Endothelial cell of umbilical vein (primary cell): ENCODE measurements around the gene GANC.

Source experiments
- EZH2 ChIP-seq: IDR thresholded peaks from 2 replicates; pipeline ENCODE4 v1.6.1; 2012; ENCODE audit warnings: borderline replicate concordance, low read depth, mild to moderate bottlenecking, moderate library complexity, low read length, inconsistent platforms; ENCODE audit not compliant: severe bottlenecking
- FOS ChIP-seq: IDR thresholded peaks from 2 replicates; pipeline ENCODE4 v1.6.1; 2011; ENCODE audit warnings: mild to moderate bottlenecking, low read length, moderate library complexity, borderline replicate concordance; ENCODE audit not compliant: insufficient read depth
- GATA2 ChIP-seq: IDR thresholded peaks from 2 replicates; pipeline ENCODE4 v1.7.0; 2011; ENCODE audit warnings: low read depth, mild to moderate bottlenecking, moderate library complexity, mixed read lengths, low read length; ENCODE audit not compliant: insufficient read length, insufficient read depth
- JUN ChIP-seq: IDR thresholded peaks from 2 replicates; pipeline ENCODE4 v1.6.1; 2011; ENCODE audit warnings: borderline replicate concordance, low read depth; ENCODE audit not compliant: insufficient read length, insufficient read depth
- MYC ChIP-seq: IDR thresholded peaks from one replicate; pipeline ENCODE4 v1.6.1; 2011; ENCODE audit warnings: mild to moderate bottlenecking, low read depth, low read length
- POLR2A ChIP-seq: IDR thresholded peaks from 2 replicates; pipeline ENCODE4 v1.6.1; 2012; ENCODE audit warnings: low read depth, mild to moderate bottlenecking, control low read depth, low read length
- POLR2AphosphoS5 ChIP-seq: IDR thresholded peaks from 2 replicates; pipeline ENCODE4 v1.6.1; 2012; ENCODE audit warnings: low read depth, mild to moderate bottlenecking, control low read depth, low read length, moderate library complexity; ENCODE audit not compliant: insufficient read depth
- TF ChIP-seq, protein P1 (sequence below): IDR thresholded peaks from 2 replicates; pipeline ENCODE4 v1.6.1; 2011; ENCODE audit not compliant: insufficient read depth, insufficient read length
- TF ChIP-seq, protein P2 (sequence below), 2 donors: IDR thresholded peaks; 1 replicate in 1 of 2; 2 replicates in 1 of 2; pipeline ENCODE4 v1.5.1; 2011; ENCODE audit warnings: low read length in 2 of 2, mild to moderate bottlenecking in 2 of 2, moderate library complexity in 2 of 2, control low read depth in 1 of 2, inconsistent platforms in 1 of 2, low read depth in 1 of 2; ENCODE audit not compliant: insufficient read depth in 1 of 2; ENCODE audit errors: extremely low read depth in 1 of 2

DNA sequence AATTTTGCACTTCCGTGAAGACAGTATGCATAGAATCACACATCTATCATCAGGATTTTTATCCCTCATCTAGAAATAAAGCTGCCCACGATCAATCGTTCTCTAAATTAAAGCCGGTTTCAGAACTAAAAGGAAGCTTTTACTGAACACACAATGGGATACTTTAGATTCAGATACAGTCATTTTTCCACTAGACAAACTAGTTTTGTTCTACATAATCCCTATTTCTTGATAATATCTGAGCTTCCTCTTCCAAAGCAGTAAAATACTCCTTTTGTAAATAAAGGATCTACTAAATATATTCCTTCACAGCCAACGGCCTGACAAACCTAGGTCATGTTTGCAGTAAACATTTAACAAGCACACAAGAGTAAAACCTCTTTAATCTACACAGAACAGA lies 2.0 kb upstream of the GANC start:
- TF ChIP-seq, protein P1, sequence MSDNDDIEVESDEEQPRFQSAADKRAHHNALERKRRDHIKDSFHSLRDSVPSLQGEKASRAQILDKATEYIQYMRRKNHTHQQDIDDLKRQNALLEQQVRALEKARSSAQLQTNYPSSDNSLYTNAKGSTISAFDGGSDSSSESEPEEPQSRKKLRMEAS: no peak
- TF ChIP-seq, protein P2, sequence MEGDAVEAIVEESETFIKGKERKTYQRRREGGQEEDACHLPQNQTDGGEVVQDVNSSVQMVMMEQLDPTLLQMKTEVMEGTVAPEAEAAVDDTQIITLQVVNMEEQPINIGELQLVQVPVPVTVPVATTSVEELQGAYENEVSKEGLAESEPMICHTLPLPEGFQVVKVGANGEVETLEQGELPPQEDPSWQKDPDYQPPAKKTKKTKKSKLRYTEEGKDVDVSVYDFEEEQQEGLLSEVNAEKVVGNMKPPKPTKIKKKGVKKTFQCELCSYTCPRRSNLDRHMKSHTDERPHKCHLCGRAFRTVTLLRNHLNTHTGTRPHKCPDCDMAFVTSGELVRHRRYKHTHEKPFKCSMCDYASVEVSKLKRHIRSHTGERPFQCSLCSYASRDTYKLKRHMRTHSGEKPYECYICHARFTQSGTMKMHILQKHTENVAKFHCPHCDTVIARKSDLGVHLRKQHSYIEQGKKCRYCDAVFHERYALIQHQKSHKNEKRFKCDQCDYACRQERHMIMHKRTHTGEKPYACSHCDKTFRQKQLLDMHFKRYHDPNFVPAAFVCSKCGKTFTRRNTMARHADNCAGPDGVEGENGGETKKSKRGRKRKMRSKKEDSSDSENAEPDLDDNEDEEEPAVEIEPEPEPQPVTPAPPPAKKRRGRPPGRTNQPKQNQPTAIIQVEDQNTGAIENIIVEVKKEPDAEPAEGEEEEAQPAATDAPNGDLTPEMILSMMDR (IDR thresholded peaks at IDR 0.05; ENCODE audit: extremely low read depth in 1 of 2, insufficient read depth in 1 of 2, low read depth in 1 of 2, low read length in 2 of 2): no peak
- TF ChIP-seq POLR2A (no peak), EZH2 (no peak), JUN (no peak), POLR2AphosphoS5 (no peak), FOS (no peak), MYC (no peak), GATA2 (no peak)
